GM18870 (cell line): ENCODE measurements around the gene SIRPD.
"Not testable (repeated sequence)": the region's sequence is repeated elsewhere in the genome, so short reads cannot be mapped to it uniquely, and the experiment has no call there.

Experiments used
- ATAC-seq: cut with Tn5 transposase; IDR thresholded peaks from one replicate; pipeline ENCODE4 v1.9.1; 2021; ENCODE audit warnings: moderate library complexity; ENCODE audit not compliant: unreplicated experiment

SIRPD gene

DNA sequence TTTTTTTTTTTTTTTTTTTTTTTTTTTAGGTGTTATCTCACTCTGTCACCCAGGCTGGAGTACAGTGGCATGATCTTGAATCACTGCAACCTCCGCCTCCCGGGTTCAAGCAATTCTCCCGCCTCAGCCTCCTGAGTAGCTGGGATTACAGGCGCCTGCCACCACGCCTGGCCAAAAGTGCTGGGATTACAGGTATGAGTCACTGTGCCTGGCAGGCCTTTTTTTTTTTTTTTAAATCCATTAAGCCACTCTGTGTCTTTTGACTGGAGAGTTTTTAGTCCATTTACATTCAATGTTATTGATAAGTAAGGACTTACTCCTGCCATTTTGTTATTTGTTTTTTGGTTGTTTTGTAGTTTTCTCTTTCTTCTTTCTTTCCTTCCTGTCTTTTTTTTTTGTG, 60.1 kb downstream of the SIRPD start:
- ATAC-seq: not testable (repeated sequence)

DNA sequence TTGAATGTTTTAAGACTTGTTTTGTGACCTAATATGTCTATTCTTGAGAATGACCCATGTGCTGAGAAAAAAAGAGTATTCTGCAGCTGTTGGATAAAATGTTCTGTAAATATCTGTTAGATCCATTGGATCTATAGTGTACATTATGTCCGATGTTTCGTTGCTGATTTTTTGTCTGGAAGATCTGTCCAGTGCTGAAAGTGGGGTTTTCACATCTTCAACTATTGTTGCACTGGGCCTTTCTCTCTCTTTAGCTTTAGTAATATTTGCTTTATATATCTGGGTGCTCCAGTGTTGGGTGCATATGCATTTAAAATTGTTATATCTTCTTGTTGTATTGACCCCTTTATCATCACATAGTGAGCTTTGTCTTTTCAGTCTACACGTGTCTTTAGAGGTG, 60.6 kb downstream of the SIRPD start:
- no peak for ATAC-seq

DNA sequence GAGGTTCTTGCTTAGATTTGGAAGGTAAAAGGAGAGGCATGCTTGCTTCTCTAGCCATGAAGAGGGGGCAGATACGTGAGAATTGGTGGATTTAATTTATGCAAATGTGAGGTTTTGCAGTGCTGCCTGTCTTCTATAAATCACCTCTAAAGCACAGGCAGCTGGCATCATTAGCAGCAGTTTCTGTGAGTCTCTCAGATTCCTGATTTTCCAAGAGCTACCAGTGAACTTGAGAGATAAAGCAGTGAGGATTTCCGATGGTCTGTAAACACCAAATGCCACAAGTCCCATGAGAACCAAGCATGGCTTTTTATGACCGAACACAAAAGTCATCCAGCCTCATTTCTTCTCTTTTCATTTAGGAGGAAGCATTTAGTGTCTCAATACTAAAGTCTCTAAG, 63.1 kb downstream of the SIRPD start:
- no peak for ATAC-seq

DNA sequence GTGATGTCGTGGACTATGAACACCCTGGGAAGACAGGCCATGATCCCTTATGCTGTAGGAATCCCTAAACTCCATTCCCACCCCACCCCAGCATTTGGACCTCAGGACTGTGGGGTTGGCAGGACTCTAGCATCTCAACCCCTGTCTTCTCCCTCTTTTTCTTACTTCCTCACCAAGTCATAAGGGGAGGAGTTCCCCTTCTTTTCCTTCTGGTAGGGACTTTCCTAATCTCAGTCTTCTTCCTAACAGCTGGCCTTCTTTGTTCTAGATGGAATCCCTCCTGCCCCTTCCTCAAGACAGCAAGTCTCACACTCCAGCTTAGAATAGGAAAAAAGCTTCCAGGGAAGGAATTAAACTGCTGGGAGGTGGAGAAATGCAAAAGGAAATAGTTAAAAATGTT, 64.0 kb downstream of the SIRPD start:
- ATAC-seq: no peak

DNA sequence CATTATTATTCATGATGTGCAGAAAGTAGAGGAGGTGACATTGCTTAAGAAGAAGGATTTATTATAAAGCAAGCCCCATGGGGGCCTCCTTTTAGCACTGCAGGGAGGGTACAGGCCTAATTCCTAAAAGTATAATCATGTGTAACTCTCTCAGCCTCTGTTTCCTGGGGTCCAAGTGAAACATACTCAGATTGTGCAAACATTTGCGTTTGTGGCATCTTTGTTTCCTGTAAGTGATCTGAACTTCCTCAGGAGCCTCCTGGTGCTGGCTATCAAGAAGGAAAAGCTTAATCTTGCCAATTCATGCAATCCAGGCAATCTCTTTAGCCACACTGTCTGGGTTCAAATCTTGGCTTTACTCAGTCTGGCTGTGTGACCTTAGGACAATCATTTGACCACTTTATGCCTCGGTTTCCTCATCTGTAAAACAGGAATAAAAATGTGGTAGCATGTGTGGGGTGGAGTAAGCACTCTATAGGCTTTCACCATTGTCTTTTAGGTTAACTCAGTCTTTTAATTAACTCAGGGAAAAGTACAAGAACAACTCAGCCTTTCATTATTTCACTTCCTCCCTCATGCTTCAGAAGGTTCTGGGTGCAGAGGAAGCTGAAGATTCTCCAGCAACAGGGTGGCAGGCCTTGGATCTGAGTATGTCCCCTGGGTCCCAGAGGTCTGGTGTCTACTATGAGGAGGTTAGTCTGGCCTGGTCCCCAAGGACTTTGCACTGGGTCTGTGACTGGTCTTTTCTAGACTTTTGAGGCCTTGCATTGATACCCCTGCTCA, 65.5 kb downstream of the SIRPD start:
- ATAC-seq: no peak

DNA sequence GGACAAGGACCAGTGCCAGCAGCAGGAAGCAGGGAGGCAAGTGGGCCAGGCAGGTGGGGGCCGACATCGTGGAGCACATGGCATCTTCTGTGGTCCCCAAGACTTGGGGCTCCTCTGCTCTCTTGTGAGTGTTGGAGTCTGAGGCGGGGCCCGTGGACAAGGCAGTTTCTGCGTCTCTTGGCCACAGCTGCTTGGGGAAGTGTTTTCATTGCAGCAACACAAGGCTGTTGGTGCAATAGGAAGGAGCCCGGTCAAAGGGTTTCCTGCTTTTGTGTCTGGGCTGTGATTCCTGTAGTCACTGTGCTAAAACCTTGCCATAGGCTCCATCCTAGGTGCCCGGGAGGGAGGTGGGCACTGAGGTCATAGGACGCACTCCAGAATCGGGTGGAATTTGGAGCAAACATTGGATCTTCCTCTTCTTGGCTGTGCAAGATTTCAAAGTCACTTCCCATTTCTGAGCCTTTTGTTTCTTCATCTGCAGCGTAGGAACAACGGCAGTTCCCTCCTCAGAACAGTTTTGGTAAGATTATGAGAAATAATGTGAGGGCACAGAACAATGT, 66.1 kb downstream of the SIRPD start, which contains the start of gene SIRPB2:
SIRPB2 (minus strand) TSS at position 140 of the 560 bp plus-strand sequence; CDS start at position 79, 61 bp downstream.
- no peak for ATAC-seq

DNA sequence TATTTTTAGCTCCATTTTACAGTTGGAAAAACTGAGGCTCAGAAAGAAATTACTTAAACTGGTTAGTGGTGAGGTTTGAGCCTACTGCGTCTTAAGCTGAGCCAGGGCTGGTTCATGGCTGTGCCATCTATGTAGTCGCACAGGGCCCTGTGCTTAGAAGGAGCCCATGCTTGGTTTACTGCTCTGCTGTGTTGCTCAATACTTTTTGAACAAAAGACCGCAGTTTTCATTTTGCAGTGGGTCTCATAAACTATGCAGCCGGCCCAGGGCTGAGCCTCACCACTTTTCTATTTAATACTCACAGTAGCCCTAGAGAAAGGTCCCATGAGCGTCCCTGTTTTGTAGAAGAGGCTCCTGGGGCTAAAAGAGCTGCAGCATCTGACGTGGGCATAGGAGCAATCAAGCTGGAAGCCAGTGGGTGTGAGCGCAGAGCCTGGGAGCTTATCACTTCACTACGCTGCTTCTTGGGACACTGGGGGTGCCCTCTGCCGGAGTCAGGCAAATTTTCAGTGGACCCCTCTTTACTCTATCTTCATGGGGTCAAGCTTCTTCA, 66.8 kb downstream of the SIRPD start:
- ATAC-seq: no peak

DNA sequence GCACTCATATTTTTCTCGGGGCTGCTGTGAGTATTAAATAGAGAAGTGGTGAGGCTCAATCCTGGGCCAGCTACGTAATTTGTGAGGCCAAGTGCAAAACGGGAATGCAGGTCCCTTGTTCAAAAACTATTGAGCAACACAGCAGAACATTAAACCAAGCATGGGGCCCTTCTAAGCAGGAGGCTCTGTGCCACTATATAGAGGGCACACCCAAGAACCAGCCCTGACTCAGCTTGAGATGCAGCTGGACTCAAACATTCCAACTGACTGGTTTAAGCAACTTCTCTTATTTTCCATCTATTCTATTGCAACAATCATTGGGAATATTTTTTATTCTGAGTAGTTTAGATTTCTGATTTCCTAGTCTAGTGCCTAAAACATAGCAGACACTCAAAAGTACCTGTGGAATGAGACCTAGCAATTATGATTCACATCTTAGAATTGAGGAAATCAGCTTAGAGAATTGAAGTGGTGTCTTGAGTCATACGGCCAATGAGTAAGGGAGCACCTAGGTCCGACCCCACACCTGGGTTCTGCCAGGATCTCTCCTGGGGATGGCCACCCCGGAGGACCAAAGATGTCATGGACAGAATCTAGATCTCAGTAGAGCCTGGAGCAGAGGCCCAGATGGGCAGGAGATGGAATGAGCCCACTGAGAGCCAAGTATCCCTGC, 67.6 kb downstream of the SIRPD start:
- ATAC-seq: no peak

DNA sequence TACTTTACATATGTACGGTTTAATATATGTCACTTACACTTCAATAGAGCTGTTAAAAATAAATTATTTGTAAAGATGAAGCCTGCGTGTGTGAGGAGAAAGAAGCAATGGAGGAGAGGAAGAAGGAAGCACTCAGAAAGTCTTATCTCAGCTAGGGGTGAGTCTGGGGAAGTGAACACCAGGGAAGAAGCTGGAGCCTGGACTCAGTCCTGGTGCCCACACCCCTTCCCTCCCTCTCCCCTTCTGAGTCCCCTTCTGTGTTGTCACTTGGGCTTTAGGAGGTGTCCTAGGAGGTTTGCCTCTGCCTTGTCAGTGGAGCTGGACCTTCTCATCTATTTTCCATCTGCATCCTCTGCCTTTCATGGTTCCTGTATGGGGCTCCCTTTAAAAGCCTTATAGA, 68.2 kb downstream of the SIRPD start:
- no peak for ATAC-seq

DNA sequence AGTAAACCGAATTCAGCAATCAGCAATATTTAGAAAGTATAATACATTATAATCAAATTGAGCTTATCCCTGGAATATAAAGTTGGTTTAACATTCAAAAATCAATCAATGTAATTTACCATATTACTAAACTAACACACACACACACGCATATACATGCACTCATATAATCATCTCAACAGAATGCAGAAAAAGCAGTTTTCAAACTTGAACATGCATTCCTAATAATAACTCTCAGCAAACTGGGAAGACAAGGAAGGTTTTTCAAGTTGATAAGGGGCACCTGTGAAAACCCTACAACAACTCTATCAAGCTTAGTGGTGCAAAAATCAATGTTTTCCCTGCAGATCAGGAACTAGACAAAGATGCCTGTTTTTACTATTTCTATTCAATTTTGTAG, 70.9 kb downstream of the SIRPD start:
- ATAC-seq: no peak

DNA sequence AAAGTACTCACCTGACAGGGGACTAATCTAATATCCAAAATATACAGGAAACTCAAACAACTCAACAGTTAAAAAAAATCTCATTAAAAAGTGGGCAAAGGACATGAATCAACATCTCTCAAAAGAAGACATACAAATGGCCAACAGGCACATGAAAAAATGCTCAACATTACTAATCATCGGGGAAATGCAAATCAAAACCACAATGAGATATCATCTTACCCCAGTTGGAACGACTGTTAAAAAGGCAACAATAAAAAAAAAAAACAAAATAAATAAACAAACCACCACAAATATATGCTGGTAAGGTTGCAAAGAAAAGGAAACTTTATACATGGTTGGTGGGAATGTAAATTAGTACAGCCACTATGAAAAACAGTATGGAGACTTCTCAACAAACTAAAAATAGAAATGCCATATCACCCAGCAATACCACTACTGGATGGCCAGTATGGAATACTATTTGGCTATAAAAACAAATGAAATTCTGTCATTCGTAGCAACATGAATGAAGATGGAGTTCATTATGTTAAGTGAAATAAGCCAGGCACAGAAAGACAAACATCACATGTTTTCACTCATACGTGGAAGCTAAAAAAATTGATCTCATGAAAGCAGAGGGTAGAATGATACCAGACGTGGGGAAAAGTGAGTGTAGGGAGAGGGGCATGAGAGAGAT, 72.9 kb downstream of the SIRPD start:
- no peak for ATAC-seq
